Naive thymus-derived CD8-positive, alpha-beta T cell (primary cell): ENCODE results near the gene ZDHHC6. TPM values are rescaled to one million over a fixed set of nuclear protein-coding genes. Genes with fewer than 3 reads are reported as not detected.
"Not testable (repeated sequence)": the region's sequence is repeated elsewhere in the genome, so short reads cannot be mapped to it uniquely, and the experiment has no call there.

ENCODE experiments used
- ATAC-seq, 2 donors: fragments of 150-1000 bp; cut with Tn5 transposase in 1 of 2; sonication (Bioruptor Pico), chemical (Tn5 transposase) in 1 of 2; 1 replicate in 1 of 2; 2 replicates in 1 of 2; pipeline ENCODE4 v1.10.0; 2021; ENCODE audit warnings: mild to moderate bottlenecking in 2 of 2, moderate library complexity in 2 of 2
- POLR2A ChIA-PET: fragments of 350-600 bp; sonication (Branson Sonifier 250); formaldehyde crosslinking; loops from one replicate; lab custom pipeline; 2021; ENCODE audit warnings: antibody characterized with exemption; lab: Charles Lee
- DNase-seq, 10 donors: peaks; one replicate each; pipeline versions ENCODE4 v3.0.0 to v3.0.0-alpha.2; 2020 to 2022
- H3K27ac Mint-ChIP-seq, 10 donors: one replicate each; pipeline ENCODE4 v1.8.0; 2020 to 2022; ENCODE audit warnings: mild to moderate bottlenecking in 10 of 10, mixed read lengths in 10 of 10, moderate library complexity in 4 of 10, inconsistent platforms in 1 of 10
- H3K27me3 Mint-ChIP-seq, 5 donors: one replicate each; pipeline ENCODE4 v1.8.0; 2021 to 2022; ENCODE audit warnings: mixed read lengths in 5 of 5
- H3K36me3 Mint-ChIP-seq, 3 donors: one replicate each; pipeline ENCODE4 v1.8.0; 2020 to 2022; ENCODE audit warnings: mixed read lengths in 3 of 3, mild to moderate bottlenecking in 2 of 3, inconsistent platforms in 1 of 3
- H3K4me1 Mint-ChIP-seq, 4 donors: one replicate each; pipeline ENCODE4 v1.8.0; 2021 to 2022; ENCODE audit warnings: mixed read lengths in 4 of 4
- H3K4me3 Mint-ChIP-seq, 10 donors: one replicate each; pipeline ENCODE4 v1.8.0; 2020 to 2022; ENCODE audit warnings: mild to moderate bottlenecking in 10 of 10, mixed read lengths in 10 of 10, moderate library complexity in 6 of 10, inconsistent platforms in 1 of 10
- H3K9me3 Mint-ChIP-seq, 9 donors: one replicate each; pipeline ENCODE4 v1.8.0; 2020 to 2022; ENCODE audit warnings: mixed read lengths in 9 of 9, mild to moderate bottlenecking in 3 of 9, inconsistent platforms in 1 of 9, moderate library complexity in 1 of 9
- polyA plus RNA-seq, 3 donors: library from polyadenylated mRNA; unstranded; fragments of 300-500 nt; fragmentation: Illumina TruSeq; gene quantifications; one replicate each; pipeline ENCODE4 v1.2.3, GENCODE V29; 2021
- total RNA-seq, 8 experiments: library from RNA in 2 of 8; stranded (reverse) in 2 of 8; gene quantifications; one replicate each; pipeline ENCODE4 v1.2.3 and lab custom pipeline; 2021 to 2026

Gene ZDHHC6
- total and polyA plus RNA-seq, 5 experiments from 2014 or later = 27.5 to 62.0 (median 34.8) TPM

DNA sequence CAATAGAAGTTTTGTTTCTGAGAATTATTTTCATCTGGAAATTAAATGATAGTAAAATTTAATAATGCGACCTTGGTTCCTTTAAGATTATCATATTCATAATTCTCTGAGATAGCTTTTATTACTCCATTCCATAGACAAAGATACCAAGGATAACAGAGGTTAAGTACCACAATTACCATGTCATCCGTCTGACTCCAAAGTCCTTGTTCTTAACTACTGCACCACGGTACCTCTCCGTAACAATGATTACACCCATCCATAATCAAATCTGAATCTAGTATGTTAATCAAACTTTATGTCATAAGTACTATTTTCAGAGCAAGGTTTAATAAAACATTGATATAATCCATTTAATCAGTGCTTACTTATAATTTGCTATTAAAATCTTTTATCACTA is 8.4 kb downstream of the ZDHHC6 start:
- POLR2A ChIA-PET = no interaction called here
- Mint-ChIP-seq H3K4me1 (peaks cover 6 to 20% (median 12%) of the 10 kb centered on the region in 4 donors), H3K36me3 (peaks cover 0 to 67% (median 4%) of the 10 kb centered on the region in 3 donors), H3K9me3 (no peaks in the 10 kb centered on the region), H3K27me3 (no peaks in the 10 kb centered on the region), H3K27ac (no peak overlapping the region), H3K4me3 (no peak overlapping the region)
- no peak for DNase-seq
- no peak for ATAC-seq

DNA sequence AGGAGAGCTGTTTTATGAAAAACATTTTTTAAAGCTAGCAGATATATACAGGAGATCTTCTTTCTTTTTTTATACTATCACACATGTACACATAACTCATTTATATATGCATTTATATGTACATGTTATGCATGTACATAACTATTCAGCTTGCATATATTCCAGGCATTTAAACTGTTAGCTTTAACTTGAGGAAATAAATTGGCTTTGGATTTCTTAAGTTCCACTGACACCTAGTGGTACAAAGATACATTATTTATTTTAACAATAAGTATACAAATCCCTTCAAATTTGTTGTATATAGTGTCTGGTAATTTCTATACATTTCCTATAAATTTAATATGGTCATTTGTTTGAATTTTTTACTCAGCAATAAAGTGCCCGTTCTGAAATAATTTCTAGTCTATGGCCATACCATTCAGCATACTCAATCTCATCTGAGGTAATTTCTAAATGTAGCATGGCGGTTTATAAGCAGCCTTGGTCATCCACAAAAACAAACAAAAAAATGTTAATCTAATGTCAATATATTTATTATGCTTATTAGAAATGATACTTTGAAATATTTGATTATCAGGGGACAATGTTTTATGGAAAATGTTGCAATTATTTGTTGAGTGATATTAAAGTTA is 11.6 kb downstream of the ZDHHC6 start:
- H3K27ac Mint-ChIP-seq = peak overlapping the region in 3 of 10 donors; percentile 13 to 77 (median 32)
- POLR2A ChIA-PET = no interaction called here
- ATAC-seq (no peak), DNase-seq (peak in 2 of 10 donors; percentile 17 to 19)
- H3K27me3 Mint-ChIP-seq = no peaks in the 10 kb centered on the region
- no peaks in the 10 kb centered on the region for H3K9me3 Mint-ChIP-seq
- H3K4me1 Mint-ChIP-seq = peaks cover 0 to 6% (median 2%) of the 10 kb centered on the region in 4 donors
- no peak overlapping the region for H3K4me3 Mint-ChIP-seq
- H3K36me3 Mint-ChIP-seq = peaks cover 0 to 71% (median 4%) of the 10 kb centered on the region in 3 donors

DNA sequence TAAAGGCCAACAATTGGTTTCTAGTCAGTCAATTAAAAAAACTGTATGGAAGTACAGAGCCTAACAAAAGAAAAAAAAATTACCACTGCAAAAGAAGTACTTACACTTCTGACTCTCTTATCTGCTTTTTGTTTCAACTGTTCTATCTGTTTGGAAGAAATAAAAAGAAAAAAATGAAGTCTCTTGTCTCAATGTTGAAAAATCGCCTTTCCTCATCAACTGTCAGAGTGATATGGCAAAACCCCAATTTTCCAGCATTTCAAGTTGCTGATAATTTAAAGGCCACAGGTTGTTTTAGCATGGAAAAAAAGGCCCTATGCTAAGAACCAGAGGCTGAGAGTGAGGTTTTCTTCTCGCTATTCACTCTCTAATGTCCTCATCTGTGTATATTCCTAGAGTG is 13.6 kb downstream of the ZDHHC6 start:
- ATAC-seq (no peak), DNase-seq (no peak)
- H3K36me3 Mint-ChIP-seq = peaks cover 0 to 75% (median 4%) of the 10 kb centered on the region in 3 donors
- H3K27me3 Mint-ChIP-seq = no peaks in the 10 kb centered on the region
- no peaks in the 10 kb centered on the region for H3K9me3 Mint-ChIP-seq
- H3K27ac Mint-ChIP-seq = no peak overlapping the region
- no peak overlapping the region for H3K4me3 Mint-ChIP-seq
- POLR2A ChIA-PET = no interaction called here
- H3K4me1 Mint-ChIP-seq = peaks cover 0 to 4% (median 2%) of the 10 kb centered on the region in 4 donors

DNA sequence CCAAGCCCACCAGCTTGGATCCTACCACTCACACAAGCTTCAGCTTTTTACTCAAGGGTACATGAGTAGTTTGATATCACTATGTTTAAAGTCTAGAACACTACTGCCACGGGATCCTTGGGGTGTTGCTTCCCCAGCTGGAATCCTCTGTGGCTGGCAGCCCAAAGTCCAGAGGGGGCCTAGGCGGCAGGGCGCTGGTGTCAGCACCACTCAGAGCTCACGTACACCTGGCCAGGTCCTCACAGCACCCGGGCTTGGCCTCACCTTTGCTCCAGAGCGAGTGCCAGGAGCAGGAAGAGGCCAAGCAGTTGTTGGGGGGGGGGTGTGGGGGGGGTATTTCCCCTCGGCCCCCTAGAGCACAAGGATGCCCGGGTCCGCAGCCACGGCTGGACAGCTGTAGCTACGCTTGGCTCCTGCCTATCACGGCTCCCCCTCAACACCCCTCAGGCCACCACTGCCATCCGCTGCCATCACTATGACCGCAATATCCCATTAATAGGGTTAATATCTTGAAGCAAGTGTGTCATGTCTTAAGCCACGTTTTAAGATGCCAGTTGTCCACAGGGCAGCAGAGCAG is 17.0 kb downstream of the ZDHHC6 start:
- Mint-ChIP-seq H3K27ac (peak overlapping the region in 7 of 10 donors; percentile 0 to 63 (median 46)), H3K9me3 (no peaks in the 10 kb centered on the region), H3K4me3 (no peak overlapping the region), H3K36me3 (peaks cover 0 to 90% (median 7%) of the 10 kb centered on the region in 3 donors), H3K27me3 (no peaks in the 10 kb centered on the region), H3K4me1 (no peaks in the 10 kb centered on the region)
- ATAC-seq = no peak
- POLR2A ChIA-PET = interaction anchor here (0.8 kb wide), 1 partner anchor 40 kb away, joined by 4 read pairs; no protein-coding TSS in a partner anchor
- no peak for DNase-seq

DNA sequence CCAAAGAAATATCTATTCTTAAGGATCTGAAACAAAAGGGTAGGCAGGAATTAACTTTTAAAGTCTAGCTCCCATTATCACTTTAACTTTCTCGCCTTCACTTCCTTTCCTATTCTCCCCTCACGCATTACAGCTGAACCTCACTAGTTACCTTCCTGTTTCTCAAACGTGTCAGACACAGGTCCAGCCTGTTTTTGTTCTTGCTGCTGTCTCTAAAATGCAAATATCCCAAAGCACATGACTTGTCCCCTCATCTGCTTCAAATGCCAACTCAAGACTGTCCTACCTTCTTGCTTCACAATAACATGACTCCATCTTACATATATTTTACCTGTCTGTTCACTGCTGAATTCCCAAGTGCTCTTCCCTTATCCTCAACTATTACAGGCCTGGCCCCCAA is 17.6 kb downstream of the ZDHHC6 start:
- DNase-seq = no peak
- Mint-ChIP-seq H3K36me3 (peaks cover 0 to 89% (median 7%) of the 10 kb centered on the region in 3 donors), H3K9me3 (no peaks in the 10 kb centered on the region), H3K4me3 (no peak overlapping the region), H3K27ac (peak overlapping the region in 9 of 10 donors; percentile 21 to 63 (median 46)), H3K27me3 (no peaks in the 10 kb centered on the region), H3K4me1 (no peaks in the 10 kb centered on the region)
- POLR2A ChIA-PET = interaction anchor here (0.8 kb wide), 1 partner anchor 40 kb away, joined by 4 read pairs; no protein-coding TSS in a partner anchor
- ATAC-seq = no peak

DNA sequence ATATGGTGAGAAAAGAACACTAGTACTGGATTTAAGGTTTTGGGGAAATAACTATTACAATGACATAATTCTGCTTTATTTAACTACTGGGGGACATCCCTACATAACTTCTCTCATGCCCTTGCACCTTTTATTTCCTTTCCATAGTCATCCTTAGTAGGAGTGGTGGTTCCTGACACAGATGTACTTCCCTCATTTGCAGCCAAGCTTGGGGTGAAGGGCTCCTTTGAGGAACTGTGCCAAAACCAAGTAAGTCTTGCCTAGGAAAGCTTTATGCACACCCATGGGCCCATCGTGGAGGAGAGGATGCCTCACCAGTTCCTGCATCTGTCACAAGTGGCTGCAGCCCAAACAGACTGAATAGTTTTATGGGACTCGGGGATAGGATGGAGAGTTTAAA is 20.6 kb downstream of the ZDHHC6 start:
- peaks cover 7 to 88% (median 7%) of the 10 kb centered on the region in 3 donors for H3K36me3 Mint-ChIP-seq
- DNase-seq (no peak), ATAC-seq (no peak)
- no peaks in the 10 kb centered on the region for H3K27me3 Mint-ChIP-seq
- H3K27ac Mint-ChIP-seq = peak overlapping the region in 4 of 10 donors; percentile 9 to 30 (median 12)
- POLR2A ChIA-PET = interaction anchor here (0.7 kb wide), 2 partner anchors 111 to 304 kb away, joined by 4 read pairs; no protein-coding TSS in a partner anchor
- no peaks in the 10 kb centered on the region for H3K4me1 Mint-ChIP-seq
- no peaks in the 10 kb centered on the region for H3K9me3 Mint-ChIP-seq
- H3K4me3 Mint-ChIP-seq = no peak overlapping the region

DNA sequence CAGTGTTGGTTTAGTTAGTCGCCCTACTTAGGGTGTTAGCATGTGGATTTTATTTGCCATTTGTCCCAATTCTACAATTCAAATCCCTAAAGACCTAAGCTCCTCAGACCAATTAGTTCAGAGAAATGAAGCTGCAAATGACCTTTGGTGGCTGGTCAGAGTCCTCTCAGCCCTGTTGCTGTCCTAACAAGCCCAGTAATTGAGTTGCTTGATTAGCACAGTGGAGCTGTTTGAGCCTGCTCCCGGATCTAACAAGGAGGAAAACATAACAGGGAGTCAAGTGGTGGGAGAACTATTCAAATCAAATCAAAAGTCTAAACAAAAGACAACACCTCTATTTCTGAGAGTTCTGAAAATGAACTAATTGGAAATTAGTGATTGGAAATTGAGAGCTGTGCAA is 22.1 kb downstream of the ZDHHC6 start:
- peaks cover 7 to 86% (median 7%) of the 10 kb centered on the region in 3 donors for H3K36me3 Mint-ChIP-seq
- no peaks in the 10 kb centered on the region for H3K9me3 Mint-ChIP-seq
- no peak for DNase-seq
- no peak for ATAC-seq
- H3K27ac Mint-ChIP-seq = peak overlapping the region in 4 of 10 donors; percentile 15 to 91 (median 46)
- no peak overlapping the region for H3K4me3 Mint-ChIP-seq
- POLR2A ChIA-PET = no interaction called here
- H3K4me1 Mint-ChIP-seq = no peaks in the 10 kb centered on the region
- H3K27me3 Mint-ChIP-seq = no peaks in the 10 kb centered on the region

DNA sequence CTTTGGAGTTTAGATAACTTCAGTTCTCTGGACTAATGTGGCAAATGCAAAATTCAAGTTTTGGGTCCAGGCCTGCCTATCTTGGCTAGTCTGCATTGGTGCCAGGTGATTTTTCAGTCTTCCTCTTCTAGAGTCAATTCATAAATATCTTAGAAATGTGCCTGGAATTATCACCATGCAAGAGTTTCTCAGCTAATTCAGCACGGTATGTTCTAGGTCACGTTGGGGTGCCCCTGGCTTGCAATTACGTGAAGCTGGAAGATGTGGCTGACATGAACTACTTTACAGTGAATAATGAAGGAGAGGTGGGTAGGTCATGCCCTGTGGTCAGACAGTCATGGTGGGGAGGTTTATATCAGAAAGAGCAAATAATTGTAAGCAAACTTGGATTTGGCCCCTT is 25.0 kb downstream of the ZDHHC6 start:
- no peak for DNase-seq
- ATAC-seq = no peak
- peaks cover 7 to 85% (median 16%) of the 10 kb centered on the region in 3 donors for H3K36me3 Mint-ChIP-seq
- peak overlapping the region in 5 of 10 donors; percentile 19 to 67 (median 60) for H3K27ac Mint-ChIP-seq
- no peaks in the 10 kb centered on the region for H3K9me3 Mint-ChIP-seq
- H3K4me1 Mint-ChIP-seq = no peaks in the 10 kb centered on the region
- no peak overlapping the region for H3K4me3 Mint-ChIP-seq
- POLR2A ChIA-PET = no interaction called here
- H3K27me3 Mint-ChIP-seq = no peaks in the 10 kb centered on the region

DNA sequence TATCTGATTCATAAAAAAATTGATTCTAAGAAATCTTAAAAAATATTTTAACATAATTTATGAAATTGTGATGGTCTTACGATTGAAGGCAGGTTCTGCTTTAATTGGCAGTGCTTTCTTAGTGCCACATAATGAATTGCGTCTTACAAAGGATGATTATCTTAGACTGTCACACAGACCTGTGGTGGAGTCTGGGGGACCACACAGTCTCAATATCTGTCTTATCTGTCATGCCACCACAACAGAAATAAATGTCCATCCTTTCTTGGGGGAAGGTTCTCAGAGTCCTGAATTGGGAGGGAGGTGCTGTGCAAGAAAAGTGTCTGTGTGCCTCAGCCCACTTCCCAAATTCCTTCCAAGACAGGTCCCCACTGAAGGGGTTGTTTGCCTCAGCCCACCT is 34.0 kb downstream of the ZDHHC6 start:
- H3K36me3 Mint-ChIP-seq = peaks cover 9 to 89% (median 38%) of the 10 kb centered on the region in 3 donors
- H3K27ac Mint-ChIP-seq = peak overlapping the region in 1 of 10 donors; percentile 18
- H3K9me3 Mint-ChIP-seq = no peaks in the 10 kb centered on the region
- H3K4me1 Mint-ChIP-seq = peaks cover 0 to 1% (median 0%) of the 10 kb centered on the region in 4 donors
- no peak for DNase-seq
- ATAC-seq = no peak
- H3K27me3 Mint-ChIP-seq = no peaks in the 10 kb centered on the region
- POLR2A ChIA-PET = interaction anchor here (1.2 kb wide), 1 partner anchor 37 kb away, joined by 3 read pairs; no protein-coding TSS in a partner anchor
- no peak overlapping the region for H3K4me3 Mint-ChIP-seq

DNA sequence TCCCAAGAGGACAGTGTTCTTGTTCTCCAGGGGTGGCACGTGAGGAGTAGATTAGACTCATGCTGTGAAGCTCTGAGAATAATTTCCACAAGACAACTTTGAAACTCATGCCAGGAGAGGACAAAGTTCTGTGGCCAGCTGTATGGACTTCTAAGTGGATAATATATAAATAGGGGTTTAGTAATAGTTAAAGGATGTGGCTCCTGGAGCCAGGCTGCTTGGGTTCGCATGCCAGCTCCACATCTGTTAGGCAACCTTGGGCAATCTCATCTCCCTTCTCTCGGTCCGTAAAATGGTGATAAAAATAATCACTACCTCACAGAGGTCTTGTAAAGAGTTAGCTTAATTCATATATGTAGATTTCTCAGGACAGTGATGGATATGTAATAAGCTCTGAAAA is 37.0 kb downstream of the ZDHHC6 start:
- Mint-ChIP-seq H3K4me1 (no peaks in the 10 kb centered on the region), H3K27ac (no peak overlapping the region), H3K4me3 (no peak overlapping the region), H3K27me3 (no peaks in the 10 kb centered on the region), H3K36me3 (peaks cover 12 to 87% (median 39%) of the 10 kb centered on the region in 3 donors), H3K9me3 (no peaks in the 10 kb centered on the region)
- POLR2A ChIA-PET = no interaction called here
- no peak for ATAC-seq
- DNase-seq = no peak

DNA sequence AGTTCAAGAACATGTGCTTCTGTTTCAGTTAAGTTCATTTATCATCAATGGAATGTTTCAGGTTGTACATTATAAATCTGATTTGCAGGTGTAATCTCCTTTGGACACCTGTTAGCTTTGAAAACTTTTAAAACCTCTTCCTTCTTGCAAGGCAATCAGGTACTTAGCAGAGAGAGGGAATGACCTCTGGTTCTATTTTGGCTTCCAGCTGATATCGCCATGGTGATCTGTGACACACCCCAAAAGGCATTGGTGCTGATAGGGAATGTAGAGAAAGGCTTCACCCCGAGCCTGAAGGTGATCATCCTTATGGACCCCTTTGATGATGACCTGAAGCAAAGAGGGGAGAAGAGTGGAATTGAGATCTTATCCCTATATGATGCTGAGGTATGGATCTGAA is 37.4 kb downstream of the ZDHHC6 start:
- POLR2A ChIA-PET = interaction anchor here (1.3 kb wide), 1 partner anchor 35 kb away, joined by 3 read pairs; the partner anchor contains the start of gene ACSL5

DNA sequence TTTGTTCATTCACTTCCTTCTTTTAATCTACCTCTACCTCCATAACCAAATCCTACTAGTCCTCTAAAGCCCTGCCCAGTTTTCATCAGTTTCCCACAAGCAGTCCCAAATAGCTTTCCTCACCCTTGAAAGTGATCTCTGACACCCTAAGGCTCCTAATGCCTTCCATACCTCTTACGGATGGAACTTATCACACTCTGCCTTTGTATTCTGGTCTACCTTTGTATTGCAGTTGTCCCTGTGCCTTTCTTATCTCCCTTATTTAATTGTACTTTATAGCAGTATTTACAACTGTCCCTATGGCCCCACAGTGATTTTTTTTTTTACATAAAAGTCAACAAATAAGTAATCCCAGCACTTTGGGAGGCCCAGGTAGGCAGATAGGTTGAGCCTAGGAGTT is 39.0 kb downstream of the ZDHHC6 start:
- Mint-ChIP-seq H3K27ac (peak overlapping the region in 2 of 10 donors; percentile 9 to 63), H3K27me3 (no peaks in the 10 kb centered on the region), H3K4me1 (no peaks in the 10 kb centered on the region), H3K9me3 (no peaks in the 10 kb centered on the region), H3K4me3 (no peak overlapping the region), H3K36me3 (peaks cover 13 to 89% (median 46%) of the 10 kb centered on the region in 3 donors)
- POLR2A ChIA-PET = interaction anchor here (0.7 to 1.3 kb wide), 2 partner anchors 10 to 34 kb away, joined by 3 to 6 read pairs; partner anchors contain the start of gene ACSL5
- ATAC-seq = no peak
- DNase-seq = no peak

More for the DNA sequence above, 37.4 kb downstream of the ZDHHC6 start:
- H3K4me3 Mint-ChIP-seq = no peak overlapping the region
- H3K36me3 Mint-ChIP-seq = peaks cover 12 to 87% (median 41%) of the 10 kb centered on the region in 3 donors
- H3K4me1 Mint-ChIP-seq = no peaks in the 10 kb centered on the region
- ATAC-seq = no peak
- no peaks in the 10 kb centered on the region for H3K9me3 Mint-ChIP-seq
- no peak overlapping the region for H3K27ac Mint-ChIP-seq
- H3K27me3 Mint-ChIP-seq = no peaks in the 10 kb centered on the region
- DNase-seq = no peak

DNA sequence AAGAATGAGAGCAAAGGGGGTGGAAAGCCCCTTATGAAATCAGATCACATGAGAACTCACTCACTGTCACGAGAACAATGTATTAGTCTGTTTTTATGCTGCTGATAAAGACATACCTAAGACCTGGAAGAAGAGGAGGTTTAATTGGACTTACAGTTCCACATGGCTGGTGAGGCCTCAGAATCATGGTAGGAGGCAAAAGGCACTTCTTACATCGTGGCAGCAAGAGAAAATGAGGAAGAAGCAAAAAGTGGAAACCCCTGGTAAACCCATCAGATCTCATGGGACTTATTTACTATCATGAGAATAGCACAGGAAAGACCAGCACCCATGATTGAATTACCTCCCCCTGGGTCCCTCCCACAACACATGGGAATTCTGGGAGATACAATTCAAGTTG is 39.9 kb downstream of the ZDHHC6 start:
- POLR2A ChIA-PET, DNase-seq, ATAC-seq, H3K4me3 Mint-ChIP-seq, H3K27me3 Mint-ChIP-seq, H3K4me1 Mint-ChIP-seq, H3K9me3 Mint-ChIP-seq: not testable (repeated sequence)
- Mint-ChIP-seq H3K36me3 (peaks cover 16 to 90% (median 48%) of the 10 kb centered on the region in 3 donors), H3K27ac (peak overlapping the region in 5 of 10 donors; percentile 3 to 51 (median 30))
